ENCODE measurements around the gene NECTIN4. TPM values are rescaled to one million over a fixed set of nuclear protein-coding genes. Genes with fewer than 3 reads are reported as not detected.

The NECTIN4 gene
- total RNA-seq = not detected

DNA sequence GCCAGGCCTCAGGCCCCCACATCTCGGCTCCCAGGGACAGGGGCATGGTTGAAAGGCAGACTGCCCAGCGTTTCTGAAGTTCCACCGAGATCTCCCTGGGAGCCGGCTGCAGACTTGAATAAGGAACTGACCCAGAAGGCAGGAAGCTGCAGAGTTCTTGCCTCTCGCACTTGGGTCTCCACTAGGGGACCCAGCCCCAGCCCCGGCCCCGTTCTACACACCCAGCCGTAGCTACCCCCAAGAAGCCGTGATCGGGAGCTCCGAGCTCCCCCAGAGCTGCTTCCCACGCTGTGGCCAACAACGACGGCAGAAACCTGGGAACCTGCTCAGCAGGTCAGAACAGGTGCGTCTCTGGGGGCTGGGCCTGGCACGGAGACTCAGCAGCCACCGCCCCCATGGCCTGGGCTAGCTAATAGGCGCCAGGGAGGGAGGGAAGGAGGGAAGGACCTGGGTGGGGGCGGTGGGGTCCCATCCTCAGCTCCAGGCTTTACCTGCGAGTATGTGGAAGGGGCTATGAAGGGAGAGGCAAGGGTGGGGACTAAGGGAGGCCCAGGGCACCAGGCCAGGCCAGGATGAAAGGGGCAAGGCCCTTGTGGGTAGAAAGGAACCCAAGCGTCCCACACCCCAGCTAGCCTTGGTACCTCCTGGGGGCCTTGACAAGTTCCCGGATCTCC is at the start of gene NECTIN4:
Gene NECTIN4 (minus strand): TSS at position 308 of the 674 bp plus-strand sequence. CDS start 262 bp downstream, at position 46.
- ChIA-PET POLR2A (interaction anchor here (0.7 kb wide), 1 partner anchor 20 kb away, joined by 3 read pairs; the partner anchor contains the start of gene ARHGAP30), CTCF (interaction anchor here (1.1 to 2.4 kb wide), 6 partner anchors 8 to 99 kb away, joined by 3 to 6 read pairs (median 4); partner anchors contain the start of gene KLHDC9)
- Mint-ChIP-seq H3K27ac (no peak within 1 kb of the TSS), H3K4me3 (no peak within 1 kb of the TSS), H3K36me3 (ENCODE audit: low read depth) (no peaks in the 10 kb centered on the region), H3K27me3 (ENCODE audit: low read depth) (no peaks in the 10 kb centered on the region), H3K4me1 (ENCODE audit: low read depth) (peaks cover 31% of the 10 kb centered on the region), H3K9me3 (ENCODE audit: insufficient read depth) (no peaks in the 10 kb centered on the region)
- no peak for DNase-seq
- ATAC-seq = no peak

DNA sequence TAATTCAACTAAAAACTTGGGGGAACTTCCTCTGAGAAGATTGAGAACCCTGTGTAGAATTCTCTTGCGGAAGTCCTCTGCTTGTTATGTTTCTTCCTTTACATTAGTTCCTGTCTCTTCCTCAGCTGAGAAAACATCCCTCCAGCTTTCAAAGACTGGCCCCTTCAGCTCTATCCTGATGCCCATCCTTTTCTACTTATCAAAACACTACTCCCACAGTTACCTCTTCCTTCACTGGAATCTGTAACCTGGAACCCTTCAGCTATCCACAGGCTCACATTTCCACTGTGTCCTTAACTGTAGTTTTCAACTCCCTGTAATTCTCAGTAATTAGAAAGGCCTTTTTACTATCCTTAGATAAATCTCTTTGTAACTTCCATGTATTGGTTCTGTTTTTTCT is 49.1 kb upstream of the NECTIN4 start:
- peaks cover 11% of the 10 kb centered on the region for H3K36me3 Mint-ChIP-seq (ENCODE audit: low read depth)
- no peak for ATAC-seq
- H3K4me3 Mint-ChIP-seq = no peak overlapping the region
- no peaks in the 10 kb centered on the region for H3K27me3 Mint-ChIP-seq (ENCODE audit: low read depth)
- H3K4me1 Mint-ChIP-seq (ENCODE audit: low read depth) = peaks cover 9% of the 10 kb centered on the region
- no peak for DNase-seq
- POLR2A ChIA-PET = interaction anchor here (0.6 to 2.1 kb wide), 5 partner anchors 9 to 70 kb away, joined by 3 to 9 read pairs (median 4); no protein-coding TSS in a partner anchor
- H3K9me3 Mint-ChIP-seq (ENCODE audit: insufficient read depth) = no peaks in the 10 kb centered on the region
- H3K27ac Mint-ChIP-seq = peak overlapping the region; percentile 57
- CTCF ChIA-PET = interaction anchor here (0.7 to 3.0 kb wide), 13 partner anchors 9 to 186 kb away, joined by 3 to 13 read pairs (median 4); partner anchors contain the start of genes ARHGAP30, KLHDC9, PPOX and TOMM40L

DNA sequence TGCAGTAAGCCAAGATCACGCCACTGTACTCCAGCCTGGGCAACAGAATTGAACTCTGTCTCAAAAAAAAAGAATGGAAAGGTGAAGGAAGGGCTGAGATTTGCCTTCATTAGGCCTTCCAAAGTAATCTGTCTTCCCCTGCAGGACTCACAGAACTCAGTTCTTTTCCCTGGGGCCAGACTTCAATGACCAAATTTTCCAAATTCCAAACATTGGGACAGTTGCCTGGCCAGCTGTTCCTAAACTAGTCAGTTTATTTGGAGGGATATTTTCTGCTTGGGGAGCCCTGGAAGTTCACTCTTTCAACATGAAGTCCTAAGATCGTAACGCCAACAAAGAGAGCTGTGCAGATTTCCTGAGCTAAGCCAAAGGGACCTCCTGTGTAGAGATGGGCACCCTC is 48.5 kb upstream of the NECTIN4 start:
- Mint-ChIP-seq H3K27ac (no peak overlapping the region), H3K36me3 (ENCODE audit: low read depth) (peaks cover 11% of the 10 kb centered on the region), H3K27me3 (ENCODE audit: low read depth) (no peaks in the 10 kb centered on the region), H3K9me3 (ENCODE audit: insufficient read depth) (no peaks in the 10 kb centered on the region), H3K4me1 (ENCODE audit: low read depth) (peaks cover 9% of the 10 kb centered on the region), H3K4me3 (no peak overlapping the region)
- ATAC-seq (no peak), DNase-seq (no peak)
- ChIA-PET CTCF (interaction anchor here (0.7 to 3.0 kb wide), 14 partner anchors 10 to 185 kb away, joined by 3 to 17 read pairs (median 4); partner anchors contain the start of genes ARHGAP30, KLHDC9, NIT1 and PFDN2), POLR2A (interaction anchor here (0.6 to 2.1 kb wide), 4 partner anchors 9 to 16 kb away, joined by 3 to 9 read pairs (median 3); no protein-coding TSS in a partner anchor)

DNA sequence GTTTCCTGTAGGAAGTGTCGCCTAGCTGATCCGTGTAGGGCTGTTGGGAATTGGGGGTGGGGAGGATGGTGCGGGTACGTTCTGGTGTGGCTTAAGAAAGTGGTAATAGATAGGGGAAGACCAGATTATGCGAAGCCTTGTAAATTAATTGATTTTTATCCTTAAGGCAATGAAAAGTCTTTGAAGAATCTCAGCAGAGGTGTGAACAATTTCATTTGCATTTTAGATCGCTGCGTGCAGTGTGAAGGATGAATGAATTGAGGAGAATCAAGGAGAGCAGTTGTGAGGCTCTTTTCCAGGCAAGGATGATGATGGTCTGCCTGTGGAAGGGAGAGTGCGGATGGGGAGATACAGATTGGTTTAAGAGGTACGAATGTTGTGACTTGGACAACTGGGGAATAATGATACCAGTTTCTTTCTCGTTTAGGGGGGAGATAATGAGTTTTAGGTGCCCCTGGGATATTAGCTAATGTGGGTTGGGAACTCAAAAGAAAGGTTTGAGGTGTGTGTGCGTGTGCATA is 43.9 kb upstream of the NECTIN4 start:
- no peak overlapping the region for H3K27ac Mint-ChIP-seq
- CTCF ChIA-PET = interaction anchor here (0.7 to 1.7 kb wide), 15 partner anchors 12 to 406 kb away, joined by 3 to 16 read pairs (median 4); partner anchors contain the start of genes ARHGAP30, KLHDC9, NIT1 and PFDN2
- no peaks in the 10 kb centered on the region for H3K9me3 Mint-ChIP-seq (ENCODE audit: insufficient read depth)
- no peak overlapping the region for H3K4me3 Mint-ChIP-seq
- DNase-seq (no peak), ATAC-seq (peak; percentile 1)
- H3K4me1 Mint-ChIP-seq (ENCODE audit: low read depth) = peaks cover 39% of the 10 kb centered on the region
- no peaks in the 10 kb centered on the region for H3K27me3 Mint-ChIP-seq (ENCODE audit: low read depth)
- POLR2A ChIA-PET = interaction anchor here (0.6 to 4.3 kb wide), 12 partner anchors 8 to 94 kb away, joined by 3 to 28 read pairs (median 6); partner anchors contain the start of genes ARHGAP30, KLHDC9, NIT1 and PFDN2
- H3K36me3 Mint-ChIP-seq (ENCODE audit: low read depth) = peaks cover 29% of the 10 kb centered on the region

DNA sequence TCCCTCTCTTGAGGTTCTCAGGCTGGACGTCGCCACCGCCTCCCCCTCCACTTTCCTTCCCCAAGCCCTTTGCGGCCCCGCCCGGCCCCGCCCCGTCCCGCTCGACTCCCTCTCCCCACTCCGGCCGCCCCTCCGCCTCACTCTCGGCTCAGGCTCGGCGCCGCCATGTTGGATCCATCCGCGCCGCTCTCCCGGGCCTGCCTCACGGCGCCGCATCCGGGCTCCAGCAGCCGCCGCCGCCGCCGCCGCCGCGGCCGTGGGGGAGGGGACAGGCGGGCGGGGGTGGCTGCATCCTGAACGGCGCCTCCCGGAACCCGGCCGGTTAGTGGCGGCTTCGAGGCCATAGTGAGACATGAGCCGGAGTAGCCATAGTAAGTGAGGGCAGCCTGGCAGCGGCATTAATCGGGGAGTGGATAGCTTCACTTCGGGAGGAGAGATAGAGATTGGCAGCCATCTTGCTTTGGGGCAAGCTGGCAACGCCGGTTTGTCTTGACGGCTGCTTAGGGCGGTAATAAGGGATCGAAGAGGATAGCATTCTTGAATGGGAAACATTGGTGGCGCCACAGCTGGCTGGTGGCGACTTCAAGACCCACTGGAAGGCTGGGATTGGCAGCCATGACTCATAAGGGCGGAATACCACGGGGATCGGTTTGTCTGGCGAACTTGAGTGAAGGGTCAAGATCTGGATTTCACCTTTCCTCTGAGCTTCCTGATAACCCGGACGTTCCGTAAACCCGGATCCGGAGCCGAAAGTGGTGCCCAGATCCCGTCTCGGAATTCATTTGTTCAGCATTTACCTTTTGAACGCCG is 43.3 kb upstream of the NECTIN4 start, which contains the start of gene DEDD:
Gene DEDD (minus strand): TSS at position 258 of the 810 bp plus-strand sequence. CDS start 8,205 bp downstream, outside the sequence.
- CTCF ChIA-PET = interaction anchor here (0.7 to 1.7 kb wide), 15 partner anchors 11 to 405 kb away, joined by 3 to 16 read pairs (median 4); partner anchors contain the start of genes ARHGAP30, KLHDC9, NIT1 and PFDN2
- Mint-ChIP-seq H3K27ac (no peak within 1 kb of the TSS), H3K27me3 (ENCODE audit: low read depth) (no peaks in the 10 kb centered on the region), H3K36me3 (ENCODE audit: low read depth) (peaks cover 36% of the 10 kb centered on the region), H3K4me3 (no peak within 1 kb of the TSS), H3K4me1 (ENCODE audit: low read depth) (peaks cover 45% of the 10 kb centered on the region), H3K9me3 (ENCODE audit: insufficient read depth) (no peaks in the 10 kb centered on the region)
- DNase-seq = peak; percentile 93
- ATAC-seq = peak; percentile 96
- POLR2A ChIA-PET = interaction anchor here (0.6 to 4.3 kb wide), 13 partner anchors 8 to 94 kb away, joined by 3 to 28 read pairs (median 5); partner anchors contain the start of genes ARHGAP30, KLHDC9, NIT1 and PFDN2

DNA sequence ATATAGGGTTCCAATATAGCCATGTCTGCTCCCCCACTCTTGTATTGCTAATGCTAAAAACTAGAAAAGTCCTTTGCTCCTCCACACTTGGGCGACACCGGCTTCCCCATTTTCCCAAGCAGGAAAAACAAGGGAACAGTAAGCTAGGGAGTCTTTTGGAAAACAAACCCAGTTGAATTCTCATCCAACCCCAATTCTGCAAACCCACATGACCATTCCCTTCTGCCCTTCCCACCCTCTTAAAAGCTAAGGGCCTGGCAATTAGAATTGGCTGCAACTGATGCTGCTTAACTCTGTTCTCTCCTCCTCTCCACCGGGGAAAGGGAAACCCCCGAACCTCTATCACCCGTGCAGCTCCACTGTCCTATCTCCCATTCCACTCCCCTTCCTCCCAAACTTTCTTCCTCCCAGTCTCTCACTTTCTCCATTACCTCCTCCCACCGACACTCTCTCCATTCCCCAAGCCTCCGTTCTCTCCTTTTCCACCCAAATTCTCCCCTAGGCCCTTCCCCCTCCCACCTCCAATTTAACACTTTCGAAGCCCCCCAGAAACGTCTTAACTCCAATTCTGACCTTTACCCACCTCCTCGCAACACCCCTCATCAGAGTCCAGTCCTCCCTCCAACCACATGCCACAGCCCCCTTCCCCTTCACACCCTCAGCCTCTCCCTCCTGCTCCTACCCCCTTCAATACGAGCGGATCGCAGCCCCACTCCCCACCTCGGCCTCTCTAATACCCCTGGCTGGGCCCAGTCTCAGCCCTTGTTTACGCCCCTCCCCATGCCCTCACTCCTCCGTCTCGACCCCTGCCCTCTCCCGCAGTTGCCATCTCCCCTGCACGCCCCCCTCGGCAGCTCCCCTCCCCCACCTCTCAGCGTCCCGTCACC is 42.4 kb upstream of the NECTIN4 start:
- peak; percentile 41 for DNase-seq
- no peaks in the 10 kb centered on the region for H3K9me3 Mint-ChIP-seq (ENCODE audit: insufficient read depth)
- H3K4me1 Mint-ChIP-seq (ENCODE audit: low read depth) = peaks cover 53% of the 10 kb centered on the region
- H3K36me3 Mint-ChIP-seq (ENCODE audit: low read depth) = peaks cover 41% of the 10 kb centered on the region
- ChIA-PET CTCF (interaction anchor here (0.7 to 1.7 kb wide), 12 partner anchors 9 to 250 kb away, joined by 3 to 16 read pairs (median 4); partner anchors contain the start of genes KLHDC9, NIT1, PFDN2 and UFC1), POLR2A (interaction anchor here (1.0 to 4.3 kb wide), 12 partner anchors 9 to 86 kb away, joined by 3 to 28 read pairs (median 6); partner anchors contain the start of genes ARHGAP30, KLHDC9, NIT1 and PFDN2)
- H3K27me3 Mint-ChIP-seq (ENCODE audit: low read depth) = no peaks in the 10 kb centered on the region
- no peak for ATAC-seq
- H3K4me3 Mint-ChIP-seq = no peak overlapping the region
- no peak overlapping the region for H3K27ac Mint-ChIP-seq

DNA sequence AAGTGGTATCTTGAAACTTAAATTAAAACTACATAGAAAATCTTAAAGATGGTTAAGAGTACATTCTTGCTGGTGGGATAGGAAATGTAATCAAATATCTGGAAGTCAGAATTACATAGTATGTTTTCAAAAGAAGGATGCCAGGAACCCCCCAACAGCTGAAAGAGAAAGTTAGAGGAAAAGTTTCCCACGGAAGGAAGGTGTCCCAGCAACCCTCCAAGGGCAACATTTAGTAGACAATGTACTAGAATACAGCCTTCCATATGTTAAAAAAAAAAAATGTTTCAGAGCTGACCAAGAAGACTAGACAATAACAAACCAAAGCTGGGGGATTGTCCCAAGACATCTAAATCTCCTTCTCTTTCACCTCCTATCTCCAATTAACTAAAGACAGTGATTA is 40.9 kb upstream of the NECTIN4 start:
- H3K27ac Mint-ChIP-seq = no peak overlapping the region
- no peak overlapping the region for H3K4me3 Mint-ChIP-seq
- no peak for ATAC-seq
- POLR2A ChIA-PET = interaction anchor here (1.2 kb wide), 1 partner anchor 62 kb away, joined by 3 read pairs; no protein-coding TSS in a partner anchor
- H3K4me1 Mint-ChIP-seq (ENCODE audit: low read depth) = peaks cover 55% of the 10 kb centered on the region
- H3K27me3 Mint-ChIP-seq (ENCODE audit: low read depth) = no peaks in the 10 kb centered on the region
- no peaks in the 10 kb centered on the region for H3K9me3 Mint-ChIP-seq (ENCODE audit: insufficient read depth)
- H3K36me3 Mint-ChIP-seq (ENCODE audit: low read depth) = peaks cover 47% of the 10 kb centered on the region
- CTCF ChIA-PET = interaction anchor here (1.0 to 1.3 kb wide), 2 partner anchors 10 to 59 kb away, joined by 3 to 4 read pairs; no protein-coding TSS in a partner anchor
- no peak for DNase-seq

DNA sequence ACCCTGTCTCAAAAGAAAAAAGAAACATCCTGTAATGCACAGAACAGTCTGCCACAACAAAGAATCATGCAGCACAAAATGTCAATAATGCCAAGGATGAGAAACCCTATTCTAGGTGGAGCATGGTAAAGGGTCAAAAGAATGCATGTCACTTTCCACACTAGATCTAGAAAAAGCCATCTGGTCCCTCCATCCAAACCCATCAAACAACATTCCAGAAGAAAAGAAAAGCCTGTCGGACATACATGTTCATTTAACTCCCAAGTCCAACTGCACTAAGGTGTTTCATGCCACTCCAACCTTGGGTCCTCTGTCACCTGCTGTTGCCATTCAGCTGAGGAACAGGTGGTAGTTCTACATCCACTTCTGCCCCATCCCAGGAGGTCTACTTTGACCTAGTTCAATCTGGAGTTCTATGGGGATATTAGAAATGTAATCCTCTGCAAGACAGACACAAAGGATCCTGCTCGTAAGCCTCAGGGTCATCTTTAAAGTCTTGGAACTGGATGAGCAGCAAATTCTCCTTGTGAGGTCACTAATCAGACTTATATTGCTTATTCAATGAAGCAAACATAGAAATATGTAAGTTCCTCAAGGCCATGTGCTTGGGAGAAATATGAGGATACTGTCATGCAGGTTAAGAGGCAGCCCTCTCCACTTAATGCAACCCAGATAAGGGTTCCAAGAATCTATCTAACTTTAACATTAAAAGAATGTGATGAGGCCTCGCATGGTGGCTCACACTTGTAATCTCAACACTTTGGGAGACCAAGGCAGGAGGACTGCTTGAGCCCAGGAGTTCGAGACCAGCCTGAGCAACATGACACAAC is 39.4 kb upstream of the NECTIN4 start:
- Mint-ChIP-seq H3K27ac (no peak overlapping the region), H3K36me3 (ENCODE audit: low read depth) (peaks cover 53% of the 10 kb centered on the region), H3K9me3 (ENCODE audit: insufficient read depth) (no peaks in the 10 kb centered on the region), H3K27me3 (ENCODE audit: low read depth) (no peaks in the 10 kb centered on the region), H3K4me1 (ENCODE audit: low read depth) (peaks cover 52% of the 10 kb centered on the region), H3K4me3 (no peak overlapping the region)
- ChIA-PET POLR2A (interaction anchor here (2.6 kb wide), 1 partner anchor 9 kb away, joined by 9 read pairs; no protein-coding TSS in a partner anchor), CTCF (interaction anchor here (0.7 to 1.4 kb wide), 4 partner anchors 10 to 177 kb away, joined by 3 to 4 read pairs (median 4); partner anchors contain the start of genes KLHDC9 and PPOX)
- ATAC-seq (no peak), DNase-seq (no peak)

DNA sequence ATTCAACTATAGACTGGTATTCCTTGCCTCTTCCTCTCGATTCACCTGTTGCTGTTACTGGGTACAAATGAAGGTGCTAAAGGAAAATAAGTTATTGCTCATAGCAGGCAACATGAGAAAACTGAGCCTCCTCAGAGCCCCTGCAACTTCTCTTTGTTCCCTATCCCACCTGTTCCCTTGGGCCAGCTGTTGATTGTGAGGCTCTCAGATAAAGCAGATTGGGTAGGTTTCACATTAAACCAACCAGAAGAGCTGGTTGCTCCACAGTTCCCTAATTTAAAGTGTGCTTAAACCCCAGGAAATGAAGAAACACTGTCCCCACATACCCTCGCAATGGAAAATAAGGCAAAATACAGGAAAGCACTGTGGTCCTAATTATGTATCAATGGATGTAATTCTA is 38.3 kb upstream of the NECTIN4 start:
- H3K36me3 Mint-ChIP-seq (ENCODE audit: low read depth) = peaks cover 63% of the 10 kb centered on the region
- H3K9me3 Mint-ChIP-seq (ENCODE audit: insufficient read depth) = no peaks in the 10 kb centered on the region
- H3K4me3 Mint-ChIP-seq = no peak overlapping the region
- H3K4me1 Mint-ChIP-seq (ENCODE audit: low read depth) = peaks cover 52% of the 10 kb centered on the region
- ChIA-PET CTCF (interaction anchor here (0.9 to 2.1 kb wide), 9 partner anchors 9 to 179 kb away, joined by 3 to 9 read pairs (median 3); partner anchors contain the start of genes KLHDC9, NIT1, PFDN2 and PPOX), POLR2A (interaction anchor here (0.6 to 2.6 kb wide), 5 partner anchors 10 to 106 kb away, joined by 3 to 9 read pairs (median 4); partner anchors contain the start of gene TSTD1)
- DNase-seq (no peak), ATAC-seq (no peak)
- no peaks in the 10 kb centered on the region for H3K27me3 Mint-ChIP-seq (ENCODE audit: low read depth)
- H3K27ac Mint-ChIP-seq = no peak overlapping the region

All from activated CD8-positive, alpha-beta T cell treated with anti-CD3 and anti-CD28 coated beads, Interleukin-2, amount 10 ng/mL, durations not matched to agents 7 days and 5 days (primary cell).